ENCODE results near the gene RASL11B. TPM values are rescaled to one million over a fixed set of nuclear protein-coding genes. Genes with fewer than 3 reads are reported as not detected.

The RASL11B gene
- total RNA-seq, 1 donor from 2014 or later = 15.7 TPM

- DNase-seq (ENCODE audit: extremely low spot score, unreplicated experiment) = no peak
Observed at GRCh38 chr4:52915191-52915590, 53.1 kb downstream of the RASL11B start.

DNA sequence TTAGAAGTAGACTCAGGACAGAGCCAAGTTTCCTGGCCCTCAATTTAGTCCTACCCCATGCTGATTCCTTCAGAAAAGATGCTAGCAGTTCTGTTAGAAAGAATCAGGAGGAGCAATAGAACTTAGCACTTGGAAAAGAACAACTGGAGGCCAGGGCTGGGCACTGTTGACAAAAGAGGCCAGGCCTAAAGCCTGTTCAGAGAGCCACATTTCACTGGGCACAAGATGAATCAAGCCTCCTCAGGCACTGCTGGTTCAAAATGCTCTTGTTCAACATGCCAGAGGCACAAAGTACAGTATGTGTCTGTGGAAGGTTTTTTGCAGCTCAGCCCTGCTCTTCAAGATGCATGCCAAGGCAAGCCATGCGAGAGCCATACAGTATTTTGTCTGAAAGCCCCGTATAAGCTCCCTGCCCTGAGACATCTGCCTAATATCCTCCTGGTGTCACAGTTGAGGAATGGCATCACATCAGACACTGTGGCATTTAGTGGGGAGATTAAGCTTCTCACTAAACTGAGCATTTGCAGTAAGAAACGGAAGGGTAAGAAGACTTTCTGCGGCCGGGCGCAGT is 53.7 kb downstream of the RASL11B start:
- Mint-ChIP-seq H3K4me1 (ENCODE audit: unreplicated experiment) (peaks cover 17% of the 10 kb centered on the region), H3K27ac (peak overlapping the region; percentile 50), H3K4me3 (no peak overlapping the region), H3K27me3 (no peaks in the 10 kb centered on the region), H3K9me3 (no peaks in the 10 kb centered on the region), H3K36me3 (no peaks in the 10 kb centered on the region)
- TF ChIP-seq CTCF (conservative IDR thresholded peaks at IDR 0.05) = no peak
- DNase-seq (ENCODE audit: extremely low spot score, unreplicated experiment) = no peak

More at GRCh38 chr4:52915191-52915590, 53.1 kb downstream of the RASL11B start:
- Mint-ChIP-seq H3K36me3 (no peaks in the 10 kb centered on the region), H3K9me3 (no peaks in the 10 kb centered on the region), H3K4me1 (ENCODE audit: unreplicated experiment) (peaks cover 17% of the 10 kb centered on the region), H3K4me3 (no peak overlapping the region), H3K27ac (peak overlapping the region; percentile 50), H3K27me3 (no peaks in the 10 kb centered on the region)
- TF ChIP-seq CTCF (conservative IDR thresholded peaks at IDR 0.05) = no peak

Other genes with a start within 250 kb of the RASL11B start
- gene USP46, start 203.0 kb upstream of the RASL11B start, total RNA-seq (ENCODE audit: low replicate concordance) = 28.6 and 53.5 TPM in 2 replicates
- 1.9 and 3.9 TPM in 2 replicates for gene ERVMER34-1, start 110.9 kb upstream of the RASL11B start, total RNA-seq (ENCODE audit: low replicate concordance)